GM23338 (cell line): Measurements from ENCODE around the gene YLPM1.

ENCODE experiments used
- CREB1 ChIP-seq: fragments of 250-450 bp; sonication (Bioruptor Pico); IDR thresholded peaks from 2 replicates; pipeline ENCODE4 v1.5.0; 2020; ENCODE audit warnings: low read depth, mild to moderate bottlenecking, moderate library complexity
- EZH2 ChIP-seq: fragments of 200-600 bp; sonication (generic); IDR thresholded peaks from one replicate; pipeline ENCODE4 v1.8.0; 2017; ENCODE audit warnings: antibody characterized with exemption, mild to moderate bottlenecking, low read depth; ENCODE audit not compliant: unreplicated experiment
- EZH2phosphoT487 ChIP-seq: fragments of 200-600 bp; sonication (generic); IDR thresholded peaks from one replicate; pipeline ENCODE4 v1.8.1; 2018; ENCODE audit warnings: antibody characterized with exemption; ENCODE audit not compliant: unreplicated experiment
- POLR2AphosphoS5 ChIP-seq: IDR thresholded peaks from 2 replicates; pipeline ENCODE4 v1.6.1; 2016; ENCODE audit warnings: antibody characterized with exemption, low read depth
- ZNF331 ChIP-seq: fragments of 250-450 bp; sonication (Bioruptor Pico); IDR thresholded peaks from 2 replicates; pipeline ENCODE4 v1.5.0; 2020; ENCODE audit warnings: low read depth, mild to moderate bottlenecking, moderate library complexity
- TF ChIP-seq, protein P1 (sequence below), 2 experiments: fragments of 200-600 bp in 1 of 2; sonication (generic) in 1 of 2; conservative IDR thresholded peaks; 2 replicates each; pipeline versions ENCODE4 v1.5.1 to v1.6.1; 2016 to 2017; ENCODE audit warnings: antibody characterized with exemption in 2 of 2, low read depth in 2 of 2, mild to moderate bottlenecking in 2 of 2, moderate library complexity in 1 of 2
- TF ChIP-seq, protein P2 (sequence below): IDR thresholded peaks from one replicate; pipeline ENCODE4 v1.6.1; 2018; ENCODE audit warnings: antibody characterized with exemption; ENCODE audit not compliant: unreplicated experiment
- TF ChIP-seq, protein P3 (sequence below): IDR thresholded peaks from 2 replicates; pipeline ENCODE4 v1.6.1; 2016; ENCODE audit warnings: antibody characterized with exemption

DNA sequence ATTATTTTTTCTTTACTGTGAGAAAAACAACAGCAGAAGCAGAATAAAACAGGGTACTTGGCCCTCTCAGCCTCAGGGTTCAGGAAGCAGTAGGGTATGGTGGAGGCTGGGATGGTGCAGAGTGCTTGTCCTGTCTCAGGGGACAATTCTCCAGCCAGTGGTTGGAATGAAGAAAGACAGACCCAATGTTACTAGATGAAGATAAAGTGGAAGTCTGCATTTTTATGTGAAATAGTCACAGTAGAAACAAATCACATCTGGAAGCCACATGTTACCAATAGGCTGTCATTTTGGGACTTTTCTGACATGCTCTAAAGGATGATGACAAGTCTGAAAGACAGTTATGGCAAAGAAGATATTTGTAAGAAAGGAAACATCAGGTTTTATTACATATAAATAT lies 80.5 kb downstream of the YLPM1 start:
- TF ChIP-seq CREB1 (no peak), POLR2AphosphoS5 (no peak), ZNF331 (CRISPR knock-in tag) (no peak), EZH2 (no peak), EZH2phosphoT487 (no peak)
- TF ChIP-seq, protein P1, sequence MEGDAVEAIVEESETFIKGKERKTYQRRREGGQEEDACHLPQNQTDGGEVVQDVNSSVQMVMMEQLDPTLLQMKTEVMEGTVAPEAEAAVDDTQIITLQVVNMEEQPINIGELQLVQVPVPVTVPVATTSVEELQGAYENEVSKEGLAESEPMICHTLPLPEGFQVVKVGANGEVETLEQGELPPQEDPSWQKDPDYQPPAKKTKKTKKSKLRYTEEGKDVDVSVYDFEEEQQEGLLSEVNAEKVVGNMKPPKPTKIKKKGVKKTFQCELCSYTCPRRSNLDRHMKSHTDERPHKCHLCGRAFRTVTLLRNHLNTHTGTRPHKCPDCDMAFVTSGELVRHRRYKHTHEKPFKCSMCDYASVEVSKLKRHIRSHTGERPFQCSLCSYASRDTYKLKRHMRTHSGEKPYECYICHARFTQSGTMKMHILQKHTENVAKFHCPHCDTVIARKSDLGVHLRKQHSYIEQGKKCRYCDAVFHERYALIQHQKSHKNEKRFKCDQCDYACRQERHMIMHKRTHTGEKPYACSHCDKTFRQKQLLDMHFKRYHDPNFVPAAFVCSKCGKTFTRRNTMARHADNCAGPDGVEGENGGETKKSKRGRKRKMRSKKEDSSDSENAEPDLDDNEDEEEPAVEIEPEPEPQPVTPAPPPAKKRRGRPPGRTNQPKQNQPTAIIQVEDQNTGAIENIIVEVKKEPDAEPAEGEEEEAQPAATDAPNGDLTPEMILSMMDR (conservative IDR thresholded peaks at IDR 0.05; ENCODE audit: low read depth in 2 of 2), result no peak
- TF ChIP-seq, protein P2, sequence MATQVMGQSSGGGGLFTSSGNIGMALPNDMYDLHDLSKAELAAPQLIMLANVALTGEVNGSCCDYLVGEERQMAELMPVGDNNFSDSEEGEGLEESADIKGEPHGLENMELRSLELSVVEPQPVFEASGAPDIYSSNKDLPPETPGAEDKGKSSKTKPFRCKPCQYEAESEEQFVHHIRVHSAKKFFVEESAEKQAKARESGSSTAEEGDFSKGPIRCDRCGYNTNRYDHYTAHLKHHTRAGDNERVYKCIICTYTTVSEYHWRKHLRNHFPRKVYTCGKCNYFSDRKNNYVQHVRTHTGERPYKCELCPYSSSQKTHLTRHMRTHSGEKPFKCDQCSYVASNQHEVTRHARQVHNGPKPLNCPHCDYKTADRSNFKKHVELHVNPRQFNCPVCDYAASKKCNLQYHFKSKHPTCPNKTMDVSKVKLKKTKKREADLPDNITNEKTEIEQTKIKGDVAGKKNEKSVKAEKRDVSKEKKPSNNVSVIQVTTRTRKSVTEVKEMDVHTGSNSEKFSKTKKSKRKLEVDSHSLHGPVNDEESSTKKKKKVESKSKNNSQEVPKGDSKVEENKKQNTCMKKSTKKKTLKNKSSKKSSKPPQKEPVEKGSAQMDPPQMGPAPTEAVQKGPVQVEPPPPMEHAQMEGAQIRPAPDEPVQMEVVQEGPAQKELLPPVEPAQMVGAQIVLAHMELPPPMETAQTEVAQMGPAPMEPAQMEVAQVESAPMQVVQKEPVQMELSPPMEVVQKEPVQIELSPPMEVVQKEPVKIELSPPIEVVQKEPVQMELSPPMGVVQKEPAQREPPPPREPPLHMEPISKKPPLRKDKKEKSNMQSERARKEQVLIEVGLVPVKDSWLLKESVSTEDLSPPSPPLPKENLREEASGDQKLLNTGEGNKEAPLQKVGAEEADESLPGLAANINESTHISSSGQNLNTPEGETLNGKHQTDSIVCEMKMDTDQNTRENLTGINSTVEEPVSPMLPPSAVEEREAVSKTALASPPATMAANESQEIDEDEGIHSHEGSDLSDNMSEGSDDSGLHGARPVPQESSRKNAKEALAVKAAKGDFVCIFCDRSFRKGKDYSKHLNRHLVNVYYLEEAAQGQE, result no peak
- TF ChIP-seq, protein P3, sequence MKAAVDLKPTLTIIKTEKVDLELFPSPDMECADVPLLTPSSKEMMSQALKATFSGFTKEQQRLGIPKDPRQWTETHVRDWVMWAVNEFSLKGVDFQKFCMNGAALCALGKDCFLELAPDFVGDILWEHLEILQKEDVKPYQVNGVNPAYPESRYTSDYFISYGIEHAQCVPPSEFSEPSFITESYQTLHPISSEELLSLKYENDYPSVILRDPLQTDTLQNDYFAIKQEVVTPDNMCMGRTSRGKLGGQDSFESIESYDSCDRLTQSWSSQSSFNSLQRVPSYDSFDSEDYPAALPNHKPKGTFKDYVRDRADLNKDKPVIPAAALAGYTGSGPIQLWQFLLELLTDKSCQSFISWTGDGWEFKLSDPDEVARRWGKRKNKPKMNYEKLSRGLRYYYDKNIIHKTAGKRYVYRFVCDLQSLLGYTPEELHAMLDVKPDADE, result no peak
